OCI-LY1 (cell line): ENCODE data around the gene SORL1-AS1.

ENCODE experiments used
- CTCF ChIP-seq: fragments of 200-600 bp; sonication (generic), shearing (Covaris generic); IDR thresholded peaks from 2 replicates; pipeline ENCODE4 v1.5.1; 2017; ENCODE audit warnings: mild to moderate bottlenecking, antibody characterized with exemption, low read length, moderate library complexity, mixed read lengths
- EZH2 ChIP-seq: fragments of 200-600 bp; sonication (generic), shearing (Covaris generic); IDR thresholded peaks from 2 replicates; pipeline ENCODE4 v1.8.0; 2017; ENCODE audit warnings: borderline replicate concordance, mixed run types, mild to moderate bottlenecking, antibody characterized with exemption, low read length, moderate library complexity, mixed read lengths

GRCh38 chr11:121437686-121438078 is 15.1 kb downstream of the SORL1-AS1 start:
- TF ChIP-seq CTCF (no peak), EZH2 (no peak)
